IMR-90 (cell line): ENCODE data around the gene CNTN4. TPM values are rescaled to one million over a fixed set of nuclear protein-coding genes. Genes with fewer than 3 reads are reported as not detected.

Experiments
- ATAC-seq: fragments of 200-7000 bp; cut with Tn5 transposase; 2 replicates; pipeline ENCODE4 v1.9.1; 2020; ENCODE audit warnings: low read depth, mild to moderate bottlenecking, moderate library complexity
- BruUV-seq: library from RNA; stranded (reverse); fragments of 400-500 nt; replicated peaks from 2 replicates; lab custom pipeline; 2021; lab: Mats Ljungman, UMichigan
- CTCF ChIA-PET: fragments of 300-600 bp; formaldehyde crosslinking; extraction: SDS; loops from one replicate; lab custom pipeline; 2021; ENCODE audit warnings: antibody characterized with exemption; lab: Yijun Ruan, JAX
- POLR2A ChIA-PET: fragments of 300-600 bp; sonication (Branson Sonifier 250); formaldehyde crosslinking; loops from one replicate; lab custom pipeline; 2022; ENCODE audit warnings: antibody characterized with exemption; ENCODE audit not compliant: unreplicated experiment; lab: Charles Lee
- DNase-seq: peaks from one replicate; pipeline ENCODE4 v3.0.0; 2013
- H2AFZ ChIP-seq: replicated peaks from 2 replicates; pipeline ENCODE3; 2013; ENCODE audit warnings: low read length, mild to moderate bottlenecking; ENCODE audit not compliant: poor library complexity
- H2AK5ac ChIP-seq: 2 replicates; pipeline ENCODE4 v1.6.1; 2013; ENCODE audit warnings: low read depth, low read length, inconsistent platforms
- H2AK9ac ChIP-seq: replicated peaks from 2 replicates; pipeline ENCODE3; 2013; ENCODE audit warnings: mild to moderate bottlenecking, low read depth, low read length, moderate library complexity; ENCODE audit not compliant: poor library complexity
- H2BK120ac ChIP-seq: 2 replicates; pipeline ENCODE4 v1.6.1; 2013; ENCODE audit warnings: low read depth, low read length, inconsistent platforms
- H2BK15ac ChIP-seq: 3 replicates; pipeline ENCODE4 v1.6.1; 2013; ENCODE audit warnings: low read depth, low read length, inconsistent platforms
- H2BK20ac ChIP-seq: 2 replicates; pipeline ENCODE4 v1.6.1; 2013; ENCODE audit warnings: low read depth, mild to moderate bottlenecking, inconsistent platforms, low read length, moderate library complexity
- H2BK5ac ChIP-seq: 2 replicates; pipeline ENCODE4 v1.6.1; 2013; ENCODE audit warnings: mild to moderate bottlenecking, low read depth, low read length, inconsistent platforms; ENCODE audit not compliant: poor library complexity, severe bottlenecking
- H3K14ac ChIP-seq: replicated peaks from 2 replicates; pipeline ENCODE4 v1.6.1; 2013; ENCODE audit warnings: low read depth, low read length, inconsistent platforms
- H3K18ac ChIP-seq: 2 replicates; pipeline ENCODE4 v1.6.1; 2013; ENCODE audit warnings: low read depth, low read length, control low read depth
- H3K23ac ChIP-seq: 2 replicates; pipeline ENCODE4 v1.6.1; 2013; ENCODE audit warnings: low read depth, low read length, inconsistent platforms
- H3K27ac ChIP-seq: 2 replicates; pipeline ENCODE4 v1.5.1; 2013; ENCODE audit warnings: mild to moderate bottlenecking, control low read depth, low read length; ENCODE audit not compliant: insufficient read depth
- H3K27me3 ChIP-seq: 2 replicates; pipeline ENCODE4 v1.6.1; 2013; ENCODE audit warnings: low read length; ENCODE audit not compliant: control insufficient read depth, insufficient read depth
- H3K36me3 ChIP-seq: 2 replicates; pipeline ENCODE4 v1.6.1; 2013; ENCODE audit warnings: low read length, mixed read lengths; ENCODE audit not compliant: control insufficient read depth, insufficient read depth
- H3K4ac ChIP-seq: 2 replicates; pipeline ENCODE4 v1.6.1; 2013; ENCODE audit warnings: low read depth, low read length, inconsistent platforms
- H3K4me1 ChIP-seq: 2 replicates; pipeline ENCODE4 v1.6.1; 2013; ENCODE audit warnings: low read length, mixed read lengths; ENCODE audit not compliant: control insufficient read depth, insufficient read depth
- H3K4me2 ChIP-seq: 2 replicates; pipeline ENCODE4 v1.6.1; 2013; ENCODE audit warnings: low read depth, mild to moderate bottlenecking, control low read depth, low read length, moderate library complexity
- H3K4me3 ChIP-seq: 2 replicates; pipeline ENCODE4 v1.5.1; 2013; ENCODE audit warnings: low read depth, mild to moderate bottlenecking, control low read depth, low read length, moderate library complexity; ENCODE audit not compliant: insufficient read depth
- H3K56ac ChIP-seq: 2 replicates; pipeline ENCODE4 v1.6.1; 2013; ENCODE audit warnings: low read length, inconsistent platforms; ENCODE audit not compliant: insufficient read depth; ENCODE audit errors: extremely low read depth
- H3K79me1 ChIP-seq, 2 experiments: 2 replicates each; pipeline ENCODE4 v1.6.1; 2013; ENCODE audit warnings: low read length in 2 of 2, inconsistent platforms in 1 of 2, low read depth in 1 of 2
- H3K9ac ChIP-seq: 2 replicates; pipeline ENCODE4 v1.6.1; 2013; ENCODE audit warnings: low read depth, low read length, control low read depth
- H3K9me1 ChIP-seq: 2 replicates; pipeline ENCODE4 v1.6.1; 2013; ENCODE audit warnings: low read length, inconsistent platforms; ENCODE audit not compliant: insufficient read depth
- H3K9me3 ChIP-seq: 2 replicates; pipeline ENCODE4 v1.6.1; 2013; ENCODE audit warnings: low read length; ENCODE audit not compliant: control insufficient read depth, insufficient read depth
- H4K20me1 ChIP-seq: 2 replicates; pipeline ENCODE4 v1.6.1; 2013; ENCODE audit warnings: low read length, inconsistent platforms; ENCODE audit not compliant: insufficient read depth
- H4K5ac ChIP-seq: 2 replicates; pipeline ENCODE4 v1.6.1; 2013; ENCODE audit warnings: mild to moderate bottlenecking, low read depth, low read length, control low read depth
- H4K8ac ChIP-seq, 2 experiments: 2 replicates each; pipeline ENCODE4 v1.6.1; 2013; ENCODE audit warnings: low read depth in 2 of 2, low read length in 2 of 2, control low read depth in 1 of 2, inconsistent platforms in 1 of 2
- H4K91ac ChIP-seq: 2 replicates; pipeline ENCODE4 v1.6.1; 2013; ENCODE audit warnings: low read depth, low read length, inconsistent platforms; ENCODE audit not compliant: insufficient read depth
- CEBPB ChIP-seq: IDR thresholded peaks from 2 replicates; pipeline ENCODE4 v1.6.1; 2012; ENCODE audit warnings: low read depth, low read length, improper control_type of control experiment
- CHD1 ChIP-seq: IDR thresholded peaks from 2 replicates; pipeline ENCODE4 v1.6.1; 2012; ENCODE audit warnings: low read depth, low read length, improper control_type of control experiment
- FOS ChIP-seq: fragments of 150-350 bp; IDR thresholded peaks from 2 replicates; pipeline ENCODE4 v1.6.1; 2016; ENCODE audit warnings: low read depth, low read length
- MAFK ChIP-seq: IDR thresholded peaks from 2 replicates; pipeline ENCODE4 v1.6.1; 2012; ENCODE audit warnings: low read depth, low read length, improper control_type of control experiment
- RFX5 ChIP-seq: IDR thresholded peaks from 2 replicates; pipeline ENCODE4 v1.8.0; 2012; ENCODE audit warnings: low read depth, mild to moderate bottlenecking, low read length, moderate library complexity
- WGBS, 2 experiments: methylation state at CpG; one replicate each; pipeline versions ENCODE4 v1.1.5 to v1.1.7; 2013; ENCODE audit warnings: missing lambda C conversion rate in 2 of 2; ENCODE audit not compliant: insufficient read length in 1 of 2; ENCODE audit errors: extremely low coverage in 2 of 2; 5-methylcytosine and 5-hydroxymethylcytosine counted together
- dilution Hi-C: fragments of 300-500 bp; cut with HindIII; formaldehyde crosslinking; loops from one replicate; pipeline ENCODE4 v1.14.3; 2018; ENCODE audit warnings: low sequenced_read_pairs; ENCODE audit not compliant: unreplicated experiment
- in situ Hi-C: fragments of 300-500 bp; cut with MboI; formaldehyde crosslinking; loops from 3 replicates; pipeline ENCODE4 v1.14.3; 2019; ENCODE audit warnings: low sequenced_read_pairs, inconsistent platforms, mixed read lengths
- intact Hi-C: fragments of 100-400 bp; cut with micrococcal nuclease; formaldehyde crosslinking; loops from 2 replicates; pipeline ENCODE4 v1.10.0; 2022
- polyA plus RNA-seq, 3 experiments: library from polyadenylated mRNA; depleted of rRNA; stranded (reverse); fragments of >200 nt; gene quantifications; 2 replicates each; pipeline ENCODE4 v1.2.3, GENCODE V29; 2012; ENCODE audit warnings: low replicate concordance in 1 of 3
- total RNA-seq: library from RNA; depleted of rRNA; stranded (reverse); fragments of >200 nt; gene quantifications from 2 replicates; pipeline ENCODE4 v1.2.3, GENCODE V29; 2012

The CNTN4 gene
- total and polyA plus RNA-seq, 2 of the 4 experiments (the other 2 are of a cell fraction), result under 0.01 TPM; not detected in 1

DNA sequence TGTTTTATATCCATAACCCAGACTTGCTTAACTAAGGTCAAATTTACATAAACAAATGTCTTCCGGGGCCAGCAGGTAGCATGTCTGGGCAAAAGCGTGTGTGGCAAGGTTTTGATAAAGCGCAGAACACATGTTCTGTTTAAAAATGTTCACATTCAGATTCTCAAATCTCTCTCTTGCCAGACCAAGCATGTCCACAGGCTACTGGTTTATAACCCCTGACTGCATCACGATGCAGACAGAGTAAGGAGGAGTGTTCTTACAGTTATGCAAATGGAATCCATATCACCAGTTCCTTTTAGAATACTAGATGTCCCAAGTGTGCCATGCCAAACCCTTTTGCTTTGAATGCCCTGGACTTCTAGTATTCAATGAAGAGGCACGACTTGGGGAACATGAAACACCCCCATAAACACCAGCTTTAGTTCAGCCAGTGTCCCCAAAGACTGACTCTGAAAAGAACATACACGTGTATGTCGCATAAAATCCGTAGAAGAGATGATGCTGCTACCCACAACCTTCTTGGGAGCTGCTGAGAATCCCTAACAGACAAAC, 412.0 kb downstream of the CNTN4 start:
- WGBS, 2 experiments, result no CpG with 5 or more reads among the region's 8 CpGs
- ChIA-PET POLR2A (no interaction called here), CTCF (no interaction called here)
- DNase-seq (no peak), ATAC-seq (no peak)
- no peaks in the 10 kb centered on the region for H3K36me3 ChIP-seq
- peaks cover 2% of the 10 kb centered on the region; the same call in 1 of the 2 replicates for H3K9me3 ChIP-seq
- no peak overlapping the region for H3K23ac ChIP-seq
- no peak overlapping the region for H3K18ac ChIP-seq
- no peaks in the 10 kb centered on the region for H3K4me1 ChIP-seq
- H3K27ac ChIP-seq, result no peak overlapping the region
- no peak overlapping the region for H2BK5ac ChIP-seq
- no peak overlapping the region for H2BK20ac ChIP-seq
- H2AK5ac ChIP-seq, result no peak overlapping the region
- H3K79me1 ChIP-seq, result no peaks in the 10 kb centered on the region
- H3K14ac ChIP-seq, result no peak overlapping the region
- no peak for TF ChIP-seq MAFK
- TF ChIP-seq CHD1, result no peak
- TF ChIP-seq RFX5, result no peak
- TF ChIP-seq FOS, result no peak
- TF ChIP-seq CEBPB, result no peak
- no peak overlapping the region for H3K4me3 ChIP-seq
- no peak overlapping the region for H2AK9ac ChIP-seq
- intact Hi-C loops (no loop called here), dilution Hi-C loops (no loop called here), in situ Hi-C loops (no loop called here)
- H3K4ac ChIP-seq, result no peak overlapping the region
- no peaks in the 10 kb centered on the region for H3K9me1 ChIP-seq
- no peak overlapping the region for H2BK120ac ChIP-seq
- H3K4me2 ChIP-seq, result no peak overlapping the region
- no peak overlapping the region for H2BK15ac ChIP-seq
- no TSS peak for BruUV-seq
- no peaks in the 10 kb centered on the region for H3K27me3 ChIP-seq
- no peak overlapping the region for H3K9ac ChIP-seq
- H4K91ac ChIP-seq, result no peak overlapping the region
- no peak overlapping the region for H3K56ac ChIP-seq
- H4K5ac ChIP-seq, result no peak overlapping the region
- no peak overlapping the region for H2AFZ ChIP-seq
- no peak overlapping the region for H4K8ac ChIP-seq
- no peaks in the 10 kb centered on the region for H4K20me1 ChIP-seq
